Activated naive CD4-positive, alpha-beta T cell (primary cell): Measurements from ENCODE around the gene H19.

Experiments
- DNase-seq, 4 experiments: peaks; one replicate each; lab custom pipeline; 2025; lab: John Stamatoyannopoulos, UW

Gene H19

GRCh38 chr11:1997755-1998154 lies at the start of gene H19:
Gene H19 (minus strand): TSS chr11:1997842.
- no peak for DNase-seq

- DNase-seq, result no peak
Observed at GRCh38 chr11:2041963-2042362, 44.3 kb upstream of the H19 start.

GRCh38 chr11:2041153-2041552 lies 43.5 kb upstream of the H19 start:
- DNase-seq, result no peak

- no peak for DNase-seq
Observed at GRCh38 chr11:2039198-2039759, 41.6 kb upstream of the H19 start.

GRCh38 chr11:2036863-2037486 lies 39.3 kb upstream of the H19 start:
- DNase-seq, result no peak

- no peak for DNase-seq
Observed at GRCh38 chr11:2035382-2035781, 37.7 kb upstream of the H19 start.

- no peak for DNase-seq
Observed at GRCh38 chr11:2031058-2031457, 33.4 kb upstream of the H19 start.

- no peak for DNase-seq
Observed at GRCh38 chr11:2027708-2028107, 30.1 kb upstream of the H19 start.

GRCh38 chr11:2015025-2015424 lies 17.4 kb upstream of the H19 start:
- no peak for DNase-seq

GRCh38 chr11:2012440-2012839 lies 14.8 kb upstream of the H19 start:
- DNase-seq, result no peak

- DNase-seq, result no peak
Observed at GRCh38 chr11:2004466-2004865, 6.8 kb upstream of the H19 start.

- no peak for DNase-seq
Observed at GRCh38 chr11:2002807-2003206, 5.2 kb upstream of the H19 start.

- no peak for DNase-seq
Observed at GRCh38 chr11:2002042-2002776, 4.6 kb upstream of the H19 start.

- DNase-seq, result no peak
Observed at GRCh38 chr11:1998861-1999260, 1.2 kb upstream of the H19 start.

GRCh38 chr11:1998290-1998689 lies 648 bp upstream of the H19 start:
- no peak for DNase-seq

- no peak for DNase-seq
Observed at GRCh38 chr11:1994121-1994520, 3.5 kb downstream of the H19 start.

- DNase-seq, result no peak
Observed at GRCh38 chr11:1992111-1992510, 5.5 kb downstream of the H19 start.

GRCh38 chr11:1990872-1991578 lies 6.6 kb downstream of the H19 start:
- DNase-seq, result no peak

GRCh38 chr11:1989953-1990352 lies 7.7 kb downstream of the H19 start:
- no peak for DNase-seq

GRCh38 chr11:1988667-1989317 lies 8.8 kb downstream of the H19 start:
- DNase-seq, result no peak

- DNase-seq, result no peak
Observed at GRCh38 chr11:1988174-1988573, 9.5 kb downstream of the H19 start.

- DNase-seq, result no peak
Observed at GRCh38 chr11:1987024-1987423, 10.6 kb downstream of the H19 start.

GRCh38 chr11:1983601-1983961 lies 14.1 kb downstream of the H19 start:
- DNase-seq, result no peak
